CD14-positive monocyte (primary cell): ENCODE data around the gene ETFB. TPM values are rescaled to one million over a fixed set of nuclear protein-coding genes. Genes with fewer than 3 reads are reported as not detected.
A peak's percentile ranks its signal among the peaks of the same experiment; 100 is the strongest.

Experiments used
- DNase-seq, 3 donors: peaks; one replicate each; pipeline ENCODE4 v3.0.0-alpha.2; 2011 to 2022
- H2AFZ ChIP-seq: 2 replicates; pipeline ENCODE4 v1.6.0; 2012; ENCODE audit warnings: mild to moderate bottlenecking, low read depth, low read length, inconsistent platforms; ENCODE audit not compliant: insufficient read depth, poor library complexity, severe bottlenecking
- H3K27ac ChIP-seq, 2 donors: 1 replicate in 1 of 2; 2 replicates in 1 of 2; pipeline ENCODE4 v1.5.1; 2012 to 2013; ENCODE audit warnings: low read length in 2 of 2, control low read depth in 1 of 2, inconsistent platforms in 1 of 2, low read depth in 1 of 2, mild to moderate bottlenecking in 1 of 2
- H3K27me3 ChIP-seq, 2 donors: one replicate each; pipeline versions ENCODE4 v1.6.0 to v1.6.1; 2011 to 2013; ENCODE audit warnings: low read length in 2 of 2; ENCODE audit not compliant: control insufficient read depth in 2 of 2, insufficient read depth in 2 of 2
- H3K36me3 ChIP-seq, 2 donors: replicated peaks in 1 of 2; 1 replicate in 1 of 2; 2 replicates in 1 of 2; pipeline versions ENCODE4 v1.5.1 to v1.6.1; 2012 to 2013; ENCODE audit warnings: low read length in 2 of 2, control low read depth in 1 of 2, inconsistent platforms in 1 of 2, mild to moderate bottlenecking in 1 of 2; ENCODE audit not compliant: insufficient read depth in 2 of 2, control insufficient read depth in 1 of 2
- H3K4me1 ChIP-seq, 2 donors: 1 replicate in 1 of 2; 2 replicates in 1 of 2; pipeline versions ENCODE4 v1.5.1 to v1.6.1; 2012 to 2013; ENCODE audit warnings: low read length in 2 of 2, control low read depth in 1 of 2, inconsistent platforms in 1 of 2, mild to moderate bottlenecking in 1 of 2, moderate library complexity in 1 of 2; ENCODE audit not compliant: insufficient read depth in 2 of 2, control insufficient read depth in 1 of 2
- H3K4me2 ChIP-seq: replicated peaks from 2 replicates; pipeline ENCODE3; 2012; ENCODE audit warnings: low read length, moderate library complexity, mild to moderate bottlenecking; ENCODE audit not compliant: poor library complexity, severe bottlenecking; ENCODE audit errors: extremely low read depth
- H3K4me3 ChIP-seq, 3 experiments: fragments of 200-600 bp in 1 of 3; sonication (generic) in 1 of 3; replicated peaks in 1 of 3; 1 replicate in 2 of 3; 2 replicates in 1 of 3; pipeline ENCODE4 v1.5.1; 2011 to 2013; ENCODE audit warnings: low read length in 3 of 3, mild to moderate bottlenecking in 3 of 3, control low read depth in 2 of 3, low read depth in 2 of 3, inconsistent platforms in 1 of 3, moderate library complexity in 1 of 3
- H3K79me2 ChIP-seq: 2 replicates; pipeline ENCODE4 v1.6.0; 2012; ENCODE audit warnings: mild to moderate bottlenecking, control low read depth, inconsistent platforms, low read length, moderate library complexity; ENCODE audit not compliant: insufficient read depth
- H3K9ac ChIP-seq: 2 replicates; pipeline ENCODE4 v1.6.0; 2017; ENCODE audit warnings: low read length, mild to moderate bottlenecking; ENCODE audit not compliant: insufficient read depth, poor library complexity, severe bottlenecking
- H3K9me3 ChIP-seq, 2 donors: replicated peaks in 1 of 2; 1 replicate in 1 of 2; 2 replicates in 1 of 2; pipeline versions ENCODE4 v1.5.1 to v1.6.1; 2012 to 2013; ENCODE audit warnings: low read length in 2 of 2, control low read depth in 1 of 2; ENCODE audit not compliant: control insufficient read depth in 1 of 2, insufficient read depth in 1 of 2
- H4K20me1 ChIP-seq: 2 replicates; pipeline ENCODE4 v1.6.0; 2012; ENCODE audit warnings: mild to moderate bottlenecking, low read length, control low read depth, moderate library complexity; ENCODE audit not compliant: insufficient read depth
- H3K27ac Mint-ChIP-seq, 7 donors: one replicate each; pipeline ENCODE4 v1.8.0; 2020; ENCODE audit warnings: mild to moderate bottlenecking in 7 of 7, mixed read lengths in 7 of 7, moderate library complexity in 6 of 7, inconsistent platforms in 2 of 7
- H3K27me3 Mint-ChIP-seq, 3 donors: one replicate each; pipeline ENCODE4 v1.8.0; 2021 to 2022; ENCODE audit warnings: low read depth in 3 of 3, mild to moderate bottlenecking in 3 of 3, mixed read lengths in 3 of 3, moderate library complexity in 3 of 3, inconsistent platforms in 1 of 3
- H3K36me3 Mint-ChIP-seq, 2 donors: one replicate each; pipeline ENCODE4 v1.8.0; 2020; ENCODE audit warnings: mixed read lengths in 2 of 2, inconsistent platforms in 1 of 2, mild to moderate bottlenecking in 1 of 2
- H3K4me1 Mint-ChIP-seq: one replicate; pipeline ENCODE4 v1.8.0; 2020; ENCODE audit warnings: mild to moderate bottlenecking, mixed read lengths
- H3K4me3 Mint-ChIP-seq, 2 donors: one replicate each; pipeline ENCODE4 v1.8.0; 2020; ENCODE audit warnings: mild to moderate bottlenecking in 2 of 2, mixed read lengths in 2 of 2, moderate library complexity in 1 of 2
- H3K9me3 Mint-ChIP-seq, 7 donors: one replicate each; pipeline ENCODE4 v1.8.0; 2020 to 2022; ENCODE audit warnings: mixed read lengths in 7 of 7, mild to moderate bottlenecking in 6 of 7, moderate library complexity in 6 of 7, inconsistent platforms in 2 of 7
- WGBS: methylation state at CpG from one replicate; pipeline ENCODE4 v1.1.5; 2013; ENCODE audit warnings: missing lambda C conversion rate; ENCODE audit not compliant: insufficient coverage; 5-methylcytosine and 5-hydroxymethylcytosine counted together
- intact Hi-C, 2 donors: fragments of 100-400 bp; cut with micrococcal nuclease; formaldehyde crosslinking; loops; one replicate each; pipeline versions ENCODE4 v1.15.0 to v1.15.1; 2023
- polyA plus RNA-seq, 3 donors: library from polyadenylated mRNA; depleted of rRNA in 1 of 3; unstranded in 2 of 3; stranded (reverse) in 1 of 3; fragments of 300-500 nt in 2 of 3; fragments of >200 nt in 1 of 3; fragmentation: Illumina TruSeq in 2 of 3; gene quantifications; 1 replicate in 2 of 3; 2 replicates in 1 of 3; pipeline ENCODE4 v1.2.3, GENCODE V29; 2012 to 2021
- TF ChIP-seq, protein P1 (sequence below): fragments of 200-600 bp; IDR thresholded peaks from one replicate; pipeline ENCODE4 v1.8.0; 2022; ENCODE audit warnings: antibody characterized with exemption, mild to moderate bottlenecking

ETFB gene
- polyA plus RNA-seq, 3 donors: 51.0 to 72.1 (median 63.0) TPM

DNA sequence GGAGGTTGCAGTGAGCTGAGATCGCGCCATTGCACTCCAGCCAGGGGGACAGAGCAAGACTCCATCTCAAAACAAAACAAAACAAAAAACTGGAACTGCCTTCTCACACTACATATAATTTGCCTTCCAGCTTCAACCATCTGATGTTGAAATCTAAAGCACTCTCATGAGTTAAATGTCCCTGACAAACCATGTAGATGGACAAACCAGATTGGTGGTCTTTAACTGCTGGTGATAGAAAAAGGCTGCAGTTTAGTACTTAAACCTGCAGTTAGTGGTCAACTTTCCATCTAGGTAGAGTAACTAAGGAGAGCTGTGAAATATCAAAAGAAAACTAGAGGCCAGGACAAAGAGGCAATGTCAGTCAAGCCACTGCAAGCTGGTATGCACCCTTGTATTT, 30.0 kb upstream of the ETFB start:
- H3K4me1 Mint-ChIP-seq: peaks cover 40% of the 10 kb centered on the region
- no peak overlapping the region for H3K4me2 ChIP-seq

DNA sequence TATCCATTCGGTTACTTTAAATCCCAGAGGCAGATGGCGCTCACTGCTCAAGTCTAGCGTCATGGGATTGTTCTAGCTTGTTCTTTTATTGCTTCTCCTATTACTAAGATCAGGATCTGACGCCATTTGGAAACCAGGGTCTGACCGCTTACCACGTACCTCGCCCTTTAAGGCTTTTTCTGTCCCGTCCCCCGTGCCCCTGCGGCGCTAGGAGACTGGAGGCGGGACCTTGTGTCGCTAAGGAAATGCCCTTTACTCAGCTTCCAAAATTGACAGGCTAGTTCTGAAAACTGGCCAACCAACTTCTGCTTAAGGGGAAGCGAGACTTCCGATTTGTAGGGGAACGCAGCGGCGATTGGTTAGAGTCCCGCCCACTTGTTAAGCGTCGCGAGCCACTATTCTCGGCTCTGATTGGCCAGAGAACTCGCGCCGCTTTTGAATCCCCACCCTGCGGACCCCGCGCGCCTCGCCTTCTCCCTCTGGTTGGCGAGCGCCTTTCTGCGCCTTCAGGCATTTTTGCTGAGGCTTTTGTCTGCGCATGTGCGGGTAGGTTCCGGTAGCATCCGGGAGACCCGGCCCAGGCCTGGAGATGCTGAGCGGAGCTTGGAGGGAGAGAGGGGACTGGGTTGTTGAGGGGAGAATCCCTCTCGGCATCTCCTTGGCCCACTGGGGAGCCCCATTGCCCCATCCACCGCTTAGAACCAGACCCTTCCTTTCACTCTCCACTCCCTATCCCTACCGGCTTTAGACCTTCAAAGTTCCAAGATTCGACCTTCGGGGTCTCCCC, 28.1 kb upstream of the ETFB start:
- Mint-ChIP-seq H3K4me1 (peaks cover 43% of the 10 kb centered on the region), H3K36me3 (no peaks in the 10 kb centered on the region), H3K4me3 (peak overlapping the region; percentile 69 to 82), H3K27ac (peak overlapping the region; percentile 88 to 97 (median 94)), H3K9me3 (peaks cover 0 to 3% (median 0%) of the 10 kb centered on the region in 7 donors), H3K27me3 (peaks cover 0 to 4% (median 1%) of the 10 kb centered on the region in 3 donors)
- H3K4me3 ChIP-seq: peak overlapping the region; percentile 17 to 74 (median 31)
- intact Hi-C loops: loop anchor here (2.0 to 10.0 kb wide), 3 partner anchors 27 to 271 kb away; partner anchors contain the start of genes ETFB (in 1 of the 2) and SIGLEC12 (in 1 of the 2)
- WGBS: 3% methylated on average over 35 of the region's 45 CpGs
- H3K9ac ChIP-seq: peak overlapping the region; percentile 23
- no peaks in the 10 kb centered on the region for H4K20me1 ChIP-seq
- peak overlapping the region; percentile 77 for H2AFZ ChIP-seq
- H3K36me3 ChIP-seq: no peaks in the 10 kb centered on the region
- TF ChIP-seq, protein P1, sequence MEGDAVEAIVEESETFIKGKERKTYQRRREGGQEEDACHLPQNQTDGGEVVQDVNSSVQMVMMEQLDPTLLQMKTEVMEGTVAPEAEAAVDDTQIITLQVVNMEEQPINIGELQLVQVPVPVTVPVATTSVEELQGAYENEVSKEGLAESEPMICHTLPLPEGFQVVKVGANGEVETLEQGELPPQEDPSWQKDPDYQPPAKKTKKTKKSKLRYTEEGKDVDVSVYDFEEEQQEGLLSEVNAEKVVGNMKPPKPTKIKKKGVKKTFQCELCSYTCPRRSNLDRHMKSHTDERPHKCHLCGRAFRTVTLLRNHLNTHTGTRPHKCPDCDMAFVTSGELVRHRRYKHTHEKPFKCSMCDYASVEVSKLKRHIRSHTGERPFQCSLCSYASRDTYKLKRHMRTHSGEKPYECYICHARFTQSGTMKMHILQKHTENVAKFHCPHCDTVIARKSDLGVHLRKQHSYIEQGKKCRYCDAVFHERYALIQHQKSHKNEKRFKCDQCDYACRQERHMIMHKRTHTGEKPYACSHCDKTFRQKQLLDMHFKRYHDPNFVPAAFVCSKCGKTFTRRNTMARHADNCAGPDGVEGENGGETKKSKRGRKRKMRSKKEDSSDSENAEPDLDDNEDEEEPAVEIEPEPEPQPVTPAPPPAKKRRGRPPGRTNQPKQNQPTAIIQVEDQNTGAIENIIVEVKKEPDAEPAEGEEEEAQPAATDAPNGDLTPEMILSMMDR: no peak
- peaks cover 35 to 40% of the 10 kb centered on the region in 2 donors for H3K4me1 ChIP-seq
- peak; percentile 96 to 98 (median 98) for DNase-seq
- no peaks in the 10 kb centered on the region for H3K27me3 ChIP-seq
- H3K27ac ChIP-seq: peak overlapping the region; percentile 76 to 79
- no peaks in the 10 kb centered on the region for H3K9me3 ChIP-seq
- H3K79me2 ChIP-seq: peaks cover 8% of the 10 kb centered on the region
- peak overlapping the region; percentile 58 for H3K4me2 ChIP-seq

More for the DNA sequence above, 30.0 kb upstream of the ETFB start:
- WGBS: 100% methylated on average over 2 of the region's 2 CpGs
- Histone ChIP-seq H3K27me3 (no peaks in the 10 kb centered on the region), H3K9me3 (peaks cover 0 to under 1% of the 10 kb centered on the region in 2 donors), H3K79me2 (peaks cover 8% of the 10 kb centered on the region), H3K27ac (peak overlapping the region in 1 of 2 donors; percentile 79), H3K4me3 (no peak overlapping the region), H4K20me1 (no peaks in the 10 kb centered on the region), H2AFZ (no peak overlapping the region), H3K9ac (no peak overlapping the region), H3K36me3 (no peaks in the 10 kb centered on the region), H3K4me1 (peaks cover 31 to 38% of the 10 kb centered on the region in 2 donors)
- Mint-ChIP-seq H3K36me3 (no peaks in the 10 kb centered on the region), H3K4me3 (no peak overlapping the region), H3K27ac (peak overlapping the region; percentile 80 to 97 (median 94)), H3K27me3 (peaks cover 0 to 4% (median 0%) of the 10 kb centered on the region in 3 donors), H3K9me3 (peaks cover 0 to 3% (median 1%) of the 10 kb centered on the region in 7 donors)
- intact Hi-C loops: loop anchor here in 1 of 2 donors (5.0 to 10.0 kb wide), 3 partner anchors 41 to 269 kb away; partner anchors contain the start of gene SIGLEC12
- TF ChIP-seq, protein P1: no peak
- DNase-seq: no peak
